ENCODE data around the gene SH3PXD2A.
A peak's percentile ranks its signal among the peaks of the same experiment; 100 is the strongest.
"Not testable (repeated sequence)": the region's sequence is repeated elsewhere in the genome, so short reads cannot be mapped to it uniquely, and the experiment has no call there.

SH3PXD2A gene

DNA sequence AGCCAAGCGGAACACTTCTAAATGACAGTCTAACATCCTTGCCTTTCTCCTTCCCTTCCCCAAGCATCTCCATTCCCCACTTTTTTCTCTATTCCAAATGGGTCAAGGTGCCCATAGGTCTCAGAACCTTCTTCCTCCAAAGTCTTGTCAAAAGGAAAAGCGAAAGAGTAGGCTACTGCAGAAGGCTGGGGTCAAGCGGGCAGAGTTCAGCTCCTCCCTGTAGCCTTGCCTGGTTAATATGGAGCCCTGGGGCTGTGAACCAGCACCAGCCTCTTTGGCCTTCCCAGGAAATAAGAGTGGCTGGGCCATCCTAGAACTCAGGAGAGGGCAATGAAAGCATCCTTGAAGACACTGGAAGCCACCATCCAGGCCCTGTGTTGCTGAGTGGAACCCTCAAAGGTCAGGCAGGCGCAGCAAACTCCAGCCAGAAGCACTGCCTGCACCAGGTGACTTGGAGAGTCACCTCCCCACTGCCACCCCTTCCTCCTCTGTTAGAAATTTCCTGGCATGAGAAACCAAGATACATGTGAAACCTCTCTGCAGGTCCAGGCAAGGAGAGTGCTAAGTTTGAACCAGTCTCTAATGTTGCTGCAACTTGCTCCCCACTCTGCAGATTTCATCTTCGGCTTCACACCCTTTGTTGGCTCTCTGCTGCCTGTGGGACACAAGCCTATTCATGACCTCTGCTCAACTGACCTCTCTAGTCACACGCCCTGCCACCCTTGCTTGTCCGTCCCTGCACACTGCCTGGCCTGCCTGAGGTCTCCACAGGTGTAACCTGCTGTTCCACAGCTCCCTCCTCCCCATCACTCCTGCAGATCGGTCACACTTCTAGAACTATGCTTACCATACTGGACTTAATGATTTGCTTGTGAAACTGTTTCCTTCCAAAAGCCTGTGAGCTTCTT is 74.9 kb downstream of the SH3PXD2A start:
- H3K4me3 ChIP-seq: no peak overlapping the region
- DNase-seq (ENCODE audit: low spot score): no peak
- TF ChIP-seq, protein P1, sequence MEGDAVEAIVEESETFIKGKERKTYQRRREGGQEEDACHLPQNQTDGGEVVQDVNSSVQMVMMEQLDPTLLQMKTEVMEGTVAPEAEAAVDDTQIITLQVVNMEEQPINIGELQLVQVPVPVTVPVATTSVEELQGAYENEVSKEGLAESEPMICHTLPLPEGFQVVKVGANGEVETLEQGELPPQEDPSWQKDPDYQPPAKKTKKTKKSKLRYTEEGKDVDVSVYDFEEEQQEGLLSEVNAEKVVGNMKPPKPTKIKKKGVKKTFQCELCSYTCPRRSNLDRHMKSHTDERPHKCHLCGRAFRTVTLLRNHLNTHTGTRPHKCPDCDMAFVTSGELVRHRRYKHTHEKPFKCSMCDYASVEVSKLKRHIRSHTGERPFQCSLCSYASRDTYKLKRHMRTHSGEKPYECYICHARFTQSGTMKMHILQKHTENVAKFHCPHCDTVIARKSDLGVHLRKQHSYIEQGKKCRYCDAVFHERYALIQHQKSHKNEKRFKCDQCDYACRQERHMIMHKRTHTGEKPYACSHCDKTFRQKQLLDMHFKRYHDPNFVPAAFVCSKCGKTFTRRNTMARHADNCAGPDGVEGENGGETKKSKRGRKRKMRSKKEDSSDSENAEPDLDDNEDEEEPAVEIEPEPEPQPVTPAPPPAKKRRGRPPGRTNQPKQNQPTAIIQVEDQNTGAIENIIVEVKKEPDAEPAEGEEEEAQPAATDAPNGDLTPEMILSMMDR (IDR thresholded peaks at IDR 0.05): no peak
- H3K27ac ChIP-seq: no peak overlapping the region

DNA sequence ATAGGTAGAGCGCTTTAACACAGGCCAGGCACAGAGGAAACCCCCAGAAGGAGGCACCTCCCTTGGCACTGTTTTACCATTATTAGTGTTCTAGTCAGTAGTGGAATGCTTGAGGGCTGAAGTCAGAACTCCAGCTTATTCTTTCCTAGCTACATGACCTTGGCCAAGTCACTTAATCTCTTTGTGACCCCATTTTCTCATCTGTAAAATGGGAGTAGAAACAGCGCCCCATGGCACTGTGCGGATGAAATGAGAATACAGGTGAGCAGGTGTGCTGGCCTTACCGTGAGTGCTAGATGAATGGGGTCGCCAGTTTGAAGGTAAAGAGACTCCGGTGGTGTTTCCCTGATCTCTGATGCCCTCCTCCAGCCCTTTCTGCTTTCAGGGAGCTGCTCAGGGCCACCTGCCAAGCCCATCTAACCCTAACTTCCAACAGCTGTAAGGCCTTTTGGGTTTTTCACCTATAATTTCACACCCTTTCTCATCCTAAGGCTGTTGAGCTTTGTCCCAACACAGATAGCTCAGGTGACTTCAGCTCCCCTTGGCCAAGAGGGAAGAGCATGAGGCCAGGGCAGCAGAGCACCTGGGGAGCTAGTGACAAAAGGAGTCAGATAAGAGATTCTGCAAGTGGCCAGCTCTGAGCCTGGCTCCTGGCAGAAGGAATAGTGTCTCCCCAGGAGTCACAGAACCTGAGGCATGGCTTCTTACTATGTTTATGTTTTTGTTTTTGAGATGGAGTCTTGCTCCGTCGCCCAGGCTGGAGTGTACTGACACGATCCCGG is 76.8 kb downstream of the SH3PXD2A start:
- no peak overlapping the region for H3K27ac ChIP-seq
- TF ChIP-seq, protein P1 (IDR thresholded peaks at IDR 0.05): no peak

DNA sequence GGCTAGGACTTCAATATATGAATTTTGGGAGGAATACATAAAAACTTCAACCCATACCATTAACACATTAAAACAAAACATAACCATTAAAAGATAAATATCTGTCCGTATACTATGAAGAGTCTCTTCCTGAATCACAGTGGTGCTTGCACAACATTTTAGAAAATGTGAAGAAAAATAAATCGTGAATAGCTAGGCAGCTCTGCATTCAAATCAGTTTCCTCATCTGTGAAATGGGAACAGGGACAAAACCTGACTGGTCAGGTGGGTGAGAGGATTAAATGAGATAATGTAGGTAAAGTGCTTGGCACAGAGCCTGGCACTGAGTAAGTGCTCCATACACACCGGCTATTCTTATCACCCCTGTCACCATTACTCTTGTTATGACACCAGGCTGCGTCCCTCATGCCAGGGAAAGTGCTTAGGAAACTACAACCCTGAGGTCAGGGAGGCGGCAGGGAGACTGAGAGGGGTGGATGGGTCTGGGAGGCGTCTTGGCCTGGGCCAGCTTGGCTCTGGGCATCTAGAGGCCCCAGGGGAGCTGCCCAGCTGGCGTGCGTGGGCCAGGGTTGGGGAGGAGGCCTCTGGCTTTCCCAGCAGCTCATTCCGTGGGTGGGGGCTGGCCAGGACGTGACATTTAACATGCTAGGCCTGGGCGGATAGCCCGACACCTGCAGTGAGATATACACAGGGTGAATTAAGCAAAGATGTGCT is 78.3 kb downstream of the SH3PXD2A start:
- H3K4me3 ChIP-seq: no peak overlapping the region
- peak; percentile 88 for DNase-seq (ENCODE audit: low spot score)
- H3K27ac ChIP-seq: peak overlapping the region in 1 of 2 donors; percentile 15
- TF ChIP-seq, protein P1 (IDR thresholded peaks at IDR 0.05): no peak

More for the DNA sequence above, 76.8 kb downstream of the SH3PXD2A start:
- no peak for DNase-seq (ENCODE audit: low spot score)
- no peak overlapping the region for H3K4me3 ChIP-seq

DNA sequence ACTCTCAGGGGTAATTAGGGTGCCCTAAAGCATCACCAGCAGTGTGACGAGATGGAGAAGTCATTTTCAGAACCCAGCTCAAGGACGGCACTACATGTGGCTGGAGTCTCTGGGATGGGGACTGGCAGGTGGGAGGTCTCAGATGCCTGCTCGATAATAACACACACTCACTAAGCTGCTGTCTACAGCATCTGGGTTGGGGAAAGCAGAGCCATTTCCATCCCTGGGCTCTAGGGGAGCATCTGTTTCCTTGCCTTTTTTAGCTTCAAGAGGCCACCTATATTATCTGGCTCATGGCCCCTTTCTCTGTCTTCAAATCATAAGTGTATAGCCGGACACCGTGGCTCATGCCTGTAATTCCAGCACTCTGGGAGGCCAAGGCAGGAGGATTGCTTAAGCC is 79.6 kb downstream of the SH3PXD2A start:
- Histone ChIP-seq H3K4me3 (no peak overlapping the region), H3K27ac (no peak overlapping the region)
- no peak for DNase-seq (ENCODE audit: low spot score)
- TF ChIP-seq, protein P1 (IDR thresholded peaks at IDR 0.05): no peak

DNA sequence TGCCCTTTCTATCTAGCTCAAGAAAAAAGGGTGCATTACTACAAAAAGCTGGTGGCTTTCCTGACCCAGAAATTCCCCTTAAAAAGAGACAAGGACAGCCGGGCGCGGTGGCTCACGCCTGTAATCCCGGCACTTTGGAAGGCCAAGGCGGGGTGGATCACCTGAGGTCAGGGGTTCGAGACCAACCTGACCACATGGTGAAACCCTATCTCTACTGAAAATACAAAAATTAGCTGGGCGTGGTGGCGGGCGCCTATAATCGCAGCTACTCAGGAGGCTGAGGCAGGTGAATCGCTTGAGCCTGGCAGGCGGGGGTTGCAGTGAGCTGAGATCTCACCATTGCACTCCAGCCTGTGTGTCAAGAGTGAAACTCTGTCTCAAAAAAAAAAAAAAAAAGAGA is 82.5 kb downstream of the SH3PXD2A start:
- not testable (repeated sequence) for DNase-seq (ENCODE audit: low spot score)
- Histone ChIP-seq H3K4me3 (peak overlapping the region; percentile 65), H3K27ac (peak overlapping the region; percentile 68 to 78)

DNA sequence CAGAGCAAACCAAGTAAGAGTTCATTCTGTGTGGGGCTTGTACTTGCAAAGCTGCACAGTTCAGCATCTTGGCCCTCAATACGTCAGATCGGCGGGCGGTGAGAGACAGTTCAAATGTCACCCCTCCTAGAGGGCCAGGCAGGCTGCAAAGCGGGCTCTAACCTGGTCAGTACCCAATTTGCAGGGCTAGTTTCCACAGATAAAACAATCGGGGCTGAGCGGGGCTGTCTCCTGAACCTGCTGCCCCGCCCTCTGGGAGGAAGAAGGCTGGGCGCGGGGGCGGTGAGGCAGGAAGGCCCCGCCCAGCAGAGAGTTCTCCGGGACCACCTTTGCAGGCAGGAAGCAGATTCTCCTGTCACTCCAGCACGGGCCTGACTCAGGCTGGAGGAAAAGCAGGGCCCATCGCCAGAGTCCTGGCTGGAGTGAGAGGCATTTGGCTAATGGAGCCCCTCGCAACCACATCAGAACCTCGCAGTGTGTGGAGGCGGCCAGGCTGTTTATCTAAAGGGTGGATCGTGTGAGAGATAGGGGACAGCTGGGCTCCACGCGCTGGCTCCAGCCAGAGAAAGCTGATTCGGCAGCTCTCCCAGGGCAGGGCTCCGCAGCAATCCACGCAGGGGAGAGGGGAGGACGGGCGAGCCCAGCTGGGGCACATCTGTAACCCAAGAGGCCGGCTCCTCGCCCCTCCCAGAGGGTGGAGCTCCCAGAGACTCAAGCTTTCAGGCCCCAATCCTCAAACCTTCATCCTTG is 83.1 kb downstream of the SH3PXD2A start:
- TF ChIP-seq, protein P1 (IDR thresholded peaks at IDR 0.05): no peak
- Histone ChIP-seq H3K27ac (peak overlapping the region; percentile 68 to 78), H3K4me3 (peak overlapping the region; percentile 65)
- peak; percentile 83 for DNase-seq (ENCODE audit: low spot score)
